Measurements from ENCODE around the gene RNASET2. TPM values are rescaled to one million over a fixed set of nuclear protein-coding genes. Genes with fewer than 3 reads are reported as not detected.

Gene RNASET2
- total and polyA plus RNA-seq, 2 of the 13 experiments (the other 11 are each of a cell fraction or from before 2014, with no cell fraction given): 44.6 to 597 TPM

DNA sequence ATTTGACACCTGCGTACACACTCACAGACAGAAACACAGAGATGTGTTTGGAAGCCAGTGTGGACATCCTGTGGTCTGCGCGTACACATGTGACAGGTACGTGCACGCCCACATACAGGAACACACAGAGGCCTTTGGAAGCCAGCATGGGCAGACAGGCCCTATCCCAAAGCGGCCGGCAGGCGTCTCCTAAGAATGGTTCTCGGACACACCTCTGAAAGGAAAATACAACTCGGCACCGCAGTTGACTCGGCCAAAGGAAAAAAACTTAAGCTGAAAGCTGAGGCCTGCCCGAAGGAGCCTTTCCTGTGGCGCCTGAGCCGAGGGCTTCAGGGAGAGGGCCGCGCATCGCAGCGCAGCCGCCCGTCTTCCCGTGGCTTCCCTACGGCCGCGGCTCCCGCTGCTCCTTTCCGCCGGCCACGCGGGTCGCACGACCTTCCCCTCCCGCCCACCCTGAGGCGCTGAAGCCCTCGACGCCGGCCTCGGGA is 41.5 kb upstream of the RNASET2 start (continued):
- TF ChIP-seq IRX3 (CRISPR knock-in tag; IDR thresholded peaks at IDR 0.05; ENCODE audit: borderline replicate concordance, low read depth): no peak
- TF ChIP-seq, protein P1, sequence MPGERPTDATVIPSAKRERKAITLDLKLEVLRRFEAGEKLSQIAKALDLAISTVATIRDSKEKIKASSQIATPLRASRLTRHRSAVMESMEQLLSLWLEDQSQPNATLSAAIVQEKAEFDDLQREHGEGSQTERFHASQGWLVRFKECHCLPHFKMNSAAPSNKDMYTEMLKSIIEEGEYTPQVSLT (CRISPR knock-in tag; IDR thresholded peaks at IDR 0.05; ENCODE audit: borderline replicate concordance, low read depth): no peak
- no peak for TF ChIP-seq SNAPC5 (CRISPR knock-in tag; IDR thresholded peaks at IDR 0.05; ENCODE audit: borderline replicate concordance)
- 0 out of 2 replicates have a peak, but pooled peaks have one; percentile 12 for TF ChIP-seq RFXAP (CRISPR knock-in tag; IDR thresholded peaks at IDR 0.05; ENCODE audit: borderline replicate concordance)
- no peak for TF ChIP-seq JDP2 (CRISPR knock-in tag; IDR thresholded peaks at IDR 0.05; ENCODE audit: borderline replicate concordance)
- TF ChIP-seq CSRNP2 (CRISPR knock-in tag; conservative IDR thresholded peaks at IDR 0.05; ENCODE audit: low read depth): no peak
- TF ChIP-seq ZNF343 (CRISPR knock-in tag; IDR thresholded peaks at IDR 0.05): no peak
- no peak for TF ChIP-seq FIP1L1 (IDR thresholded peaks at IDR 0.05; ENCODE audit: borderline replicate concordance, insufficient read depth, low read depth, low read length)
- TF ChIP-seq KLF16 (CRISPR knock-in tag; IDR thresholded peaks at IDR 0.05): 0 out of 4 replicates have a peak, but pooled peaks of 1 of the 2 experiments have one; percentile 8
- no peak for TF ChIP-seq ZNF816 (CRISPR knock-in tag; IDR thresholded peaks at IDR 0.05; ENCODE audit: borderline replicate concordance)
- TF ChIP-seq ESRRA (CRISPR knock-in tag; IDR thresholded peaks at IDR 0.05; ENCODE audit: low read depth): no peak
- TF ChIP-seq XRCC5 (optimal IDR thresholded peaks at IDR 0.05; ENCODE audit: low read length): peak; percentile 62
- no peak for TF ChIP-seq ZKSCAN1 (IDR thresholded peaks at IDR 0.05; ENCODE audit: low read length)
- 0 out of 2 replicates have a peak, but pooled peaks have one; percentile 34 for TF ChIP-seq AHR (CRISPR knock-in tag; IDR thresholded peaks at IDR 0.05)
- TF ChIP-seq SOX5 (CRISPR knock-in tag; IDR thresholded peaks at IDR 0.05; ENCODE audit: borderline replicate concordance): no peak
- TF ChIP-seq ZNF430 (CRISPR knock-in tag; IDR thresholded peaks at IDR 0.05): no peak; the same call in 1 of the 2 replicates
- no peak for TF ChIP-seq KAT2B (IDR thresholded peaks at IDR 0.05; ENCODE audit: borderline replicate concordance, low read depth, low read length)
- TF ChIP-seq HNRNPL (IDR thresholded peaks at IDR 0.05; ENCODE audit: low read depth, low read length): no peak
- TF ChIP-seq HIVEP1 (CRISPR knock-in tag; IDR thresholded peaks at IDR 0.05): 0 out of 2 replicates have a peak, but pooled peaks have one; percentile 16
- no peak for TF ChIP-seq NPAS2 (CRISPR knock-in tag; IDR thresholded peaks at IDR 0.05; ENCODE audit: borderline replicate concordance)
- TF ChIP-seq CBX2 (IDR thresholded peaks at IDR 0.05; ENCODE audit: low read depth, low read length): no peak
- TF ChIP-seq CBX2 (CRISPR knock-in tag; IDR thresholded peaks at IDR 0.05; ENCODE audit: low read depth): no peak
- no peak for TF ChIP-seq CENPX (CRISPR knock-in tag; IDR thresholded peaks at IDR 0.05)
- TF ChIP-seq MXI1 (IDR thresholded peaks at IDR 0.05; ENCODE audit: borderline replicate concordance, low read depth, low read length): 0 out of 3 replicates have a peak, but pooled peaks have one; percentile 65
- TF ChIP-seq ZFX (CRISPR knock-in tag; IDR thresholded peaks at IDR 0.05; ENCODE audit: low read depth): peak; percentile 58
- TF ChIP-seq MED1 (CRISPR knock-in tag; IDR thresholded peaks at IDR 0.05): 0 out of 2 replicates have a peak, but pooled peaks have one; percentile 5
- no peak for TF ChIP-seq ZNF75D (CRISPR knock-in tag; IDR thresholded peaks at IDR 0.05; ENCODE audit: borderline replicate concordance)
- TF ChIP-seq ZNF775 (CRISPR knock-in tag; IDR thresholded peaks at IDR 0.05; ENCODE audit: borderline replicate concordance): no peak
- TF ChIP-seq, protein P2, sequence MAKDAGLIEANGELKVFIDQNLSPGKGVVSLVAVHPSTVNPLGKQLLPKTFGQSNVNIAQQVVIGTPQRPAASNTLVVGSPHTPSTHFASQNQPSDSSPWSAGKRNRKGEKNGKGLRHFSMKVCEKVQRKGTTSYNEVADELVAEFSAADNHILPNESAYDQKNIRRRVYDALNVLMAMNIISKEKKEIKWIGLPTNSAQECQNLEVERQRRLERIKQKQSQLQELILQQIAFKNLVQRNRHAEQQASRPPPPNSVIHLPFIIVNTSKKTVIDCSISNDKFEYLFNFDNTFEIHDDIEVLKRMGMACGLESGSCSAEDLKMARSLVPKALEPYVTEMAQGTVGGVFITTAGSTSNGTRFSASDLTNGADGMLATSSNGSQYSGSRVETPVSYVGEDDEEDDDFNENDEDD (CRISPR knock-in tag; IDR thresholded peaks at IDR 0.05; ENCODE audit: borderline replicate concordance): peak; percentile 48; the same call in 1 of the 2 replicates

Measured in HepG2 (cell line).